CD4-positive, alpha-beta memory T cell (primary cell): ENCODE measurements around the gene MLH3. TPM values are rescaled to one million over a fixed set of nuclear protein-coding genes. Genes with fewer than 3 reads are reported as not detected.

ENCODE experiments used
- CTCF ChIA-PET: fragments of 350-600 bp; sonication (Branson Sonifier 250); formaldehyde crosslinking; loops from one replicate; lab custom pipeline; 2021; ENCODE audit warnings: inconsistent platforms; ENCODE audit not compliant: partially characterized antibody; lab: Charles Lee
- POLR2A ChIA-PET: fragments of 350-600 bp; sonication (Branson Sonifier 250); formaldehyde crosslinking; loops from one replicate; lab custom pipeline; 2021; ENCODE audit not compliant: partially characterized antibody; lab: Charles Lee
- DNase-seq, 5 donors: peaks; one replicate each; pipeline versions ENCODE4 v3.0.0 to v3.0.0-alpha.2; 2020 to 2022; ENCODE audit warnings: mixed read lengths in 1 of 5
- H3K27ac ChIP-seq: one replicate; pipeline ENCODE4 v1.7.0; 2013; ENCODE audit warnings: low read depth, low read length
- H3K27me3 ChIP-seq: 2 replicates; pipeline ENCODE4 v1.7.0; 2013; ENCODE audit warnings: mild to moderate bottlenecking, low read length, moderate library complexity; ENCODE audit not compliant: insufficient read depth
- H3K36me3 ChIP-seq: 2 replicates; pipeline ENCODE4 v1.7.0; 2013; ENCODE audit warnings: mild to moderate bottlenecking, low read length, moderate library complexity; ENCODE audit not compliant: insufficient read depth
- H3K4me1 ChIP-seq: 2 replicates; pipeline ENCODE4 v1.7.0; 2013; ENCODE audit warnings: mild to moderate bottlenecking, low read length, moderate library complexity; ENCODE audit not compliant: insufficient read depth
- H3K4me3 ChIP-seq, 2 donors: one replicate each; pipeline ENCODE4 v1.7.0; 2013; ENCODE audit warnings: low read length in 2 of 2, mild to moderate bottlenecking in 1 of 2
- H3K9me3 ChIP-seq, 2 donors: one replicate each; pipeline ENCODE4 v1.7.0; 2013; ENCODE audit warnings: low read length in 2 of 2, control low read depth in 1 of 2; ENCODE audit not compliant: control insufficient read depth in 1 of 2
- H3K27ac Mint-ChIP-seq, 7 donors: one replicate each; pipeline ENCODE4 v1.8.0; 2020 to 2021; ENCODE audit warnings: mixed read lengths in 7 of 7, mild to moderate bottlenecking in 6 of 7, inconsistent platforms in 3 of 7, moderate library complexity in 3 of 7
- H3K27me3 Mint-ChIP-seq, 2 donors: one replicate each; pipeline ENCODE4 v1.8.0; 2020 to 2021; ENCODE audit warnings: mixed read lengths in 2 of 2
- H3K36me3 Mint-ChIP-seq, 2 donors: one replicate each; pipeline ENCODE4 v1.8.0; 2020 to 2021; ENCODE audit warnings: mixed read lengths in 2 of 2, inconsistent platforms in 1 of 2, mild to moderate bottlenecking in 1 of 2
- H3K4me1 Mint-ChIP-seq, 4 donors: one replicate each; pipeline ENCODE4 v1.8.0; 2020 to 2021; ENCODE audit warnings: mixed read lengths in 4 of 4, mild to moderate bottlenecking in 1 of 4
- H3K4me3 Mint-ChIP-seq, 8 donors: one replicate each; pipeline ENCODE4 v1.8.0; 2020 to 2021; ENCODE audit warnings: mixed read lengths in 8 of 8, mild to moderate bottlenecking in 7 of 8, moderate library complexity in 6 of 8, inconsistent platforms in 3 of 8
- H3K9me3 Mint-ChIP-seq, 8 donors: one replicate each; pipeline ENCODE4 v1.8.0; 2020 to 2021; ENCODE audit warnings: mixed read lengths in 8 of 8, mild to moderate bottlenecking in 5 of 8, inconsistent platforms in 3 of 8, moderate library complexity in 1 of 8
- intact Hi-C: fragments of 100-400 bp; cut with micrococcal nuclease; formaldehyde crosslinking; loops from one replicate; pipeline ENCODE4 v1.15.1; 2023
- polyA plus RNA-seq, 2 donors: library from polyadenylated mRNA; unstranded; fragments of 300-500 nt; fragmentation: Illumina TruSeq; gene quantifications; one replicate each; pipeline ENCODE4 v1.2.3, GENCODE V29; 2021
- total RNA-seq, 2 experiments: library from RNA; stranded (reverse); gene quantifications; one replicate each; pipeline ENCODE4 v1.2.3, GENCODE V29; 2021

MLH3 gene
- 10 to 100 TPM; 24.9 to 26.8 TPM for total RNA-seq
- polyA plus RNA-seq: 10 to 100 TPM in 1 of 2 donors, 1 to 10 TPM in 1; 3.9 to 12.6 TPM

DNA sequence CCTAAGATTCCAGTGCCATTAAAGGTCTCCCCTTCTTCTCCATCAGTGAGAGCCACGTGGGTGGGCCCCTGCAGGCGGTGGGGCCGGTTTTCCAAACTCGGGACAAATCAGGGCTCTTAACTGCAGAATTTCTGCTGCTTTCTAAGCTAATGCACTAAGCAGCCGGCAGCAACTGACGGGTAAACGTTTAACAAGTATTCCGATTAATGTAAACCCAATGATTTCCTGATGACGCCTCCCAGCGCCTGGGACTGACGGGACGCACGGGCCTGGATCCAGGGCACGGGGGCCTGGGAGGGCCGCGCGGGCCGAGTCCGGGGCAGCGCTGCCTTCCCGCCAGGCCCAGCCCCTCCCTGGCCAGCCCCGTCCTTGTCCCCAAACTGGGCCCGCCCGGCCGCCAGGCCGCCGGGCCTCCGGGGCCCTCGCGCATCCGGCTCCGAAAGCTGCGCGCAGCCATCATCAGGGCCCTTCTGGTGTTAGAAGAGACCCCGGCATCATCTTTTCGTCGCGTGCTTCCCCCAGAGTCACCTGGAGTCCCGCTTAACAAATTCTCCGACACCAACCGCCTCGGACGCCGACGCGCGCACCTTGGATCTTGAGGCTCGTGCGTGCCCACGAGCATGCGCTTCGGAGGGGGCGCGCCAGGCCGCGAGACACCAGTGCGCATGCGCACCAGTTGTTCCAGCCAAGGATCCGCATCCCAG is at the start of gene MLH3:
Gene MLH3, minus strand, starts transcription at position 616 of the 704 bp plus-strand sequence. CDS start 1,812 bp downstream, outside the sequence.
- Mint-ChIP-seq H3K27ac (peak within 1 kb of the TSS; percentile 93 to 98 (median 97)), H3K4me3 (peak within 1 kb of the TSS; percentile 89 to 96 (median 94)), H3K4me1 (peaks cover 14 to 41% (median 31%) of the 10 kb centered on the region in 4 donors), H3K36me3 (peaks cover 9 to 14% of the 10 kb centered on the region in 2 donors), H3K9me3 (no peaks in the 10 kb centered on the region), H3K27me3 (no peaks in the 10 kb centered on the region)
- Histone ChIP-seq H3K27ac (peak within 1 kb of the TSS; percentile 80), H3K4me1 (peaks cover 22% of the 10 kb centered on the region), H3K36me3 (no peaks in the 10 kb centered on the region), H3K9me3 (no peaks in the 10 kb centered on the region), H3K4me3 (peak within 1 kb of the TSS; percentile 63 to 73), H3K27me3 (no peaks in the 10 kb centered on the region)
- intact Hi-C loops: loop anchor here (1.0 to 2.0 kb wide), 2 partner anchors 13 to 48 kb away; partner anchors contain the start of genes ACYP1 and EIF2B2
- CTCF ChIA-PET: interaction anchor here (0.7 to 1.4 kb wide), 2 partner anchors 20 to 190 kb away, joined by 3 to 4 read pairs; no protein-coding TSS in a partner anchor
- DNase-seq: peak; percentile 72 to 83 (median 79)
- POLR2A ChIA-PET: interaction anchor here (1.2 to 2.5 kb wide), 4 partner anchors 13 to 19 kb away, joined by 3 to 18 read pairs (median 6); partner anchors contain the start of genes ACYP1 and ZC2HC1C

DNA sequence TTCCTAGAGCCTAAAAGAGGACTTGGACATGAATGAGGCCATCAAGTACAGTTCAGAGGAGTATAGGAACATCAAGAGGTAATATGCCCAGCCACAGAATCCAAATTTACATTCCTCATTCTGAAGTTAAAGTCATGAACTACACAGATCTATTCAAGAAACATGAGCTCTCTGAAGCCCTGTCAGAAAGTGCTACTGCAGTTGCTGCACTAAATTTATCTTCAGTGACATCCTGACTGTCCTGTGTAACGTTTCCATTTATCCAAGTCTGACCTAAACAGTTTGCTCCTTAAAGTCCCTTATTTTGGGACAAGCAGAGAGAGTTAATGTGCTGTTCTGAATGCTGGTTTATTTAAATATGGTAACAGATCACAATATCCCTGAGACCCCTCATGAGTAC is 47.4 kb upstream of the MLH3 start:
- no peak for DNase-seq
- Histone ChIP-seq H3K4me1 (no peaks in the 10 kb centered on the region), H3K36me3 (peaks cover 69% of the 10 kb centered on the region), H3K27ac (no peak overlapping the region), H3K9me3 (no peaks in the 10 kb centered on the region), H3K4me3 (no peak overlapping the region), H3K27me3 (no peaks in the 10 kb centered on the region)
- ChIA-PET CTCF (interaction anchor here (3.4 kb wide), 1 partner anchor 10 kb away, joined by 25 read pairs; no protein-coding TSS in a partner anchor), POLR2A (no interaction called here)
- peak overlapping the region in 1 of 7 donors; percentile 27 for H3K27ac Mint-ChIP-seq
- H3K27me3 Mint-ChIP-seq: no peaks in the 10 kb centered on the region
- H3K36me3 Mint-ChIP-seq: peaks cover 68 to 76% of the 10 kb centered on the region in 2 donors
- intact Hi-C loops: no loop called here
- no peak overlapping the region for H3K4me3 Mint-ChIP-seq
- H3K9me3 Mint-ChIP-seq: no peaks in the 10 kb centered on the region
- peaks cover 0 to 4% (median 3%) of the 10 kb centered on the region in 4 donors for H3K4me1 Mint-ChIP-seq

DNA sequence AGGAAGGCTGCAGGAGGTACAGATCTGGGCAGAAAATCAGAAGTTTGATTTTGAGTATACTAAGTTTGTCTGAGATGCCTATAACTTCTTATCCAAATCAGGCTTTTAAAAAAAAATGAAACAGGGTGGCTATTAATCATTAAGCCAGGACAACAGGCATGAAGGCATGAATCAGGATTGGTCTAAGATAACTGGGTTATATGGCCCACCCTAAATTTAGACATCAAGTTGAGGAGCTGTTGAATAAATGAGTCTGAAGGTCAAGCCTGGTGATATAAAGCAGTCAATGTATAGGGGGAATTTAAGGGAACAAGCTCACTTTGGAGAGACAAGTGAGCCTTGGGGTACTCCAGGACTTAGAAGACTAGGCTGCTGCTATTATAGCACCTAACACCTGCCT is 46.9 kb upstream of the MLH3 start:
- no peak overlapping the region for H3K4me3 Mint-ChIP-seq
- no peaks in the 10 kb centered on the region for H3K27me3 Mint-ChIP-seq
- peaks cover 65 to 74% of the 10 kb centered on the region in 2 donors for H3K36me3 Mint-ChIP-seq
- Histone ChIP-seq H3K27ac (no peak overlapping the region), H3K4me3 (no peak overlapping the region), H3K36me3 (peaks cover 69% of the 10 kb centered on the region), H3K9me3 (no peaks in the 10 kb centered on the region), H3K4me1 (no peaks in the 10 kb centered on the region), H3K27me3 (no peaks in the 10 kb centered on the region)
- ChIA-PET POLR2A (no interaction called here), CTCF (interaction anchor here (3.4 kb wide), 1 partner anchor 9 kb away, joined by 25 read pairs; no protein-coding TSS in a partner anchor)
- H3K27ac Mint-ChIP-seq: no peak overlapping the region
- intact Hi-C loops: no loop called here
- peaks cover 0 to 4% (median 3%) of the 10 kb centered on the region in 4 donors for H3K4me1 Mint-ChIP-seq
- no peaks in the 10 kb centered on the region for H3K9me3 Mint-ChIP-seq
- no peak for DNase-seq

DNA sequence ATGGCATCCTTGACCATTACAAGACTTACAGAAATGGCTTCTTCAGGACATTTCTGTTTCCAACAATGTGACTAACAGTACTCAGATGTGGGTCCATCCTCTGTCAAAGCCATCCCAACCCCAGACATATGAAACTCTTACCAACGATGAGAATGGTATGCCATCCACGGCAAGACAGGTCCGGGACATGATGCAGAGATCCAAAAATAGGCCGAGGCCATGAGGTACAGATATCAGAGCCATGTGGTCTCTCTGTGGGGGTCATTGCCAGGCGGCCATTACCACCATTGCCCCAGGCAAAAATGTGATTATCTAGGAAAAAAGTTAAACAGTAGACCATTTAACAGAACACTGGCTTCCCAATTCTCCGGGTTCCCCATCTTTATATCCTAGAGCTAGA is 45.7 kb upstream of the MLH3 start:
- no peak for DNase-seq
- Histone ChIP-seq H3K36me3 (peaks cover 68% of the 10 kb centered on the region), H3K4me1 (no peaks in the 10 kb centered on the region), H3K9me3 (no peaks in the 10 kb centered on the region), H3K27me3 (no peaks in the 10 kb centered on the region), H3K27ac (no peak overlapping the region), H3K4me3 (no peak overlapping the region)
- no peaks in the 10 kb centered on the region for H3K27me3 Mint-ChIP-seq
- intact Hi-C loops: no loop called here
- no peaks in the 10 kb centered on the region for H3K9me3 Mint-ChIP-seq
- ChIA-PET CTCF (no interaction called here), POLR2A (no interaction called here)
- H3K27ac Mint-ChIP-seq: peak overlapping the region in 1 of 7 donors; percentile 52
- peaks cover 61 to 74% of the 10 kb centered on the region in 2 donors for H3K36me3 Mint-ChIP-seq
- H3K4me1 Mint-ChIP-seq: peaks cover 0 to 4% (median 3%) of the 10 kb centered on the region in 4 donors
- H3K4me3 Mint-ChIP-seq: no peak overlapping the region

DNA sequence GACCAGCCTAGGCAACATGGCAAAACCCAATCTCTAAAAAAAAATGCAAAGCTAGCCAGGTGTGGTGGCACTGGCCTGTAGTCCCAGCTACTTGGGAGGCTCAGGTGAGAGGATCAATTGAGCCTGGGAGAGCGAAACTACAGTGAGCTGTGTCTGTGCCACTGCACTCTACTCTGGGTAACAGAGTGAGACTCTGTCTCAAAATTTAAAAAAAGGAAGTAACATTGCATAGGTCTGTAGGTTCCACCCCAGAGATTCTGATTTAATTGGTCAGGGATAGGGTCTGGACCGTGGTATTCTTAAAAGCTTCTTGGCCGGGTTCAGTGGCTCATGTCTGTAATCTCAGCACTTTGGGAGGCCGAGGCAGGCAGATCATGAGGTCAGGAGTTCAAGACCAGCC is 44.4 kb upstream of the MLH3 start:
- POLR2A ChIA-PET: no interaction called here
- Mint-ChIP-seq H3K36me3 (peaks cover 58 to 69% of the 10 kb centered on the region in 2 donors), H3K27ac (peak overlapping the region in 1 of 7 donors; percentile 12), H3K27me3 (no peaks in the 10 kb centered on the region), H3K4me1 (peaks cover 0 to 4% (median 3%) of the 10 kb centered on the region in 4 donors), H3K4me3 (no peak overlapping the region), H3K9me3 (no peaks in the 10 kb centered on the region)
- intact Hi-C loops: no loop called here
- H3K27ac ChIP-seq: no peak overlapping the region
- no peak for DNase-seq
- H3K27me3 ChIP-seq: no peaks in the 10 kb centered on the region
- no peak overlapping the region for H3K4me3 ChIP-seq
- no peaks in the 10 kb centered on the region for H3K9me3 ChIP-seq
- H3K36me3 ChIP-seq: peaks cover 58% of the 10 kb centered on the region
- no peaks in the 10 kb centered on the region for H3K4me1 ChIP-seq
- CTCF ChIA-PET: interaction anchor here (1.0 to 1.2 kb wide), 3 partner anchors 191 to 457 kb away, joined by 3 to 4 read pairs (median 3); no protein-coding TSS in a partner anchor

DNA sequence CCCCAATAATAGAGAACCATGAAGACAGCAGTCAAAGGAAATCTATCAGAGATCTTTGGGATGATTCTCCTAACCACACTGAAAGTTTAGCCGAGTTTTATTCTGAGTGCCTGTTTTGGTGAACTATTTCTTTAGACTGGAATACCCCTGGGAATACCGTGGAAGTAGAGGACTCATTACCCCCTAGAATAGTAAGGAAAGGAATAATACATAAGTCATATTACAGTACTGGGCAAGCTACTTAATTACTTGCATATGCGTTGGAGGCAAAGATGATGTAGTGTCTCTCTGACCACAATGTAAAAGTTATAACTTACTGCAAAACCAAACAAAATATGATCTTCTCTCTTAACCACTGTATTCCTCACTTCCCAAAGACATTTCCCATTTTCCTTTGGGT is 43.6 kb upstream of the MLH3 start:
- no peak overlapping the region for H3K27ac ChIP-seq
- CTCF ChIA-PET: interaction anchor here (1.0 to 1.2 kb wide), 3 partner anchors 190 to 456 kb away, joined by 3 to 5 read pairs (median 4); no protein-coding TSS in a partner anchor
- H3K27ac Mint-ChIP-seq: no peak overlapping the region
- no peak overlapping the region for H3K4me3 Mint-ChIP-seq
- POLR2A ChIA-PET: no interaction called here
- no peaks in the 10 kb centered on the region for H3K9me3 ChIP-seq
- no peaks in the 10 kb centered on the region for H3K27me3 ChIP-seq
- intact Hi-C loops: no loop called here
- no peaks in the 10 kb centered on the region for H3K9me3 Mint-ChIP-seq
- H3K4me1 Mint-ChIP-seq: peaks cover 0 to 4% (median 3%) of the 10 kb centered on the region in 4 donors
- H3K27me3 Mint-ChIP-seq: no peaks in the 10 kb centered on the region
- no peaks in the 10 kb centered on the region for H3K4me1 ChIP-seq
- peaks cover 52% of the 10 kb centered on the region for H3K36me3 ChIP-seq
- DNase-seq: no peak
- H3K4me3 ChIP-seq: no peak overlapping the region
- H3K36me3 Mint-ChIP-seq: peaks cover 52 to 70% of the 10 kb centered on the region in 2 donors

DNA sequence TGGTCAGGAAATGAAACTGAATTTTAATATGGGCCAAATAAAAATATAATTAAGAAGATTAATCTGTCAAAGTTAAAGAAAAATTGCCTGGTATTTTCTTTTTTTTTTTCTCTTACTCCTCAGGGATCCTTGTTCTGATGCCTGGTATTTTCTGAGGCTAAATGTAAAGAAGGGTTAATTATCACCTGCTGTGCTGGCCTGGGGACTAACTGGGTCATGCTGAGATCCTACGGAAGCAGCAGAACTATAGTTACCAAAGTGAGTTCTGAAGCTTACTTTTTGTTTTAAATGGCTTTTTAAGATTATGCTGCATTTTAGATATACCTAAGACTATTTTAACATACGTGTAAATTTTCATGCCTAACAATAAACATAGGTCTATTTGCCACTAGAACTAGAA is 41.4 kb upstream of the MLH3 start:
- Mint-ChIP-seq H3K4me1 (peaks cover 0 to 1% (median under 1%) of the 10 kb centered on the region in 4 donors), H3K27me3 (no peaks in the 10 kb centered on the region), H3K9me3 (no peaks in the 10 kb centered on the region), H3K27ac (no peak overlapping the region), H3K4me3 (no peak overlapping the region), H3K36me3 (peaks cover 41 to 64% of the 10 kb centered on the region in 2 donors)
- Histone ChIP-seq H3K27me3 (no peaks in the 10 kb centered on the region), H3K27ac (no peak overlapping the region), H3K36me3 (peaks cover 42% of the 10 kb centered on the region), H3K4me1 (no peaks in the 10 kb centered on the region), H3K4me3 (no peak overlapping the region), H3K9me3 (no peaks in the 10 kb centered on the region)
- intact Hi-C loops: no loop called here
- CTCF ChIA-PET: interaction anchor here (0.5 to 8.8 kb wide), 4 partner anchors 146 to 232 kb away, joined by 3 to 101 read pairs (median 14); no protein-coding TSS in a partner anchor
- POLR2A ChIA-PET: no interaction called here
- no peak for DNase-seq
